Measurements from ENCODE around the gene AHCY. TPM values are rescaled to one million over a fixed set of nuclear protein-coding genes. Genes with fewer than 3 reads are reported as not detected.
"Not testable (repeated sequence)": the region's sequence is repeated elsewhere in the genome, so short reads cannot be mapped to it uniquely, and the experiment has no call there.

Gene AHCY
- total RNA-seq, 2 donors from 2014 or later = 162 to 170 TPM

GRCh38 chr20:34264141-34264540, 39.0 kb downstream of the AHCY start:
- Histone ChIP-seq H3K27ac (no peak overlapping the region), H3K4me3 (no peak overlapping the region), H3K9me3 (no peaks in the 10 kb centered on the region), H3K27me3 (replicated peaks; ENCODE audit: insufficient read depth) (no peaks in the 10 kb centered on the region), H3K4me1 (replicated peaks) (no peaks in the 10 kb centered on the region), H3K36me3 (no peaks in the 10 kb centered on the region)
- TF ChIP-seq POLR2AphosphoS5 (IDR thresholded peaks at IDR 0.05) (peak; percentile 23), POLR2A (IDR thresholded peaks at IDR 0.05) (no peak), CTCF (IDR thresholded peaks at IDR 0.05) (no peak)
- intact Hi-C loops (cut with DNase I) = no loop called here
- 88% methylated on average over 5 of the region's 5 CpGs for WGBS
- no peak for DNase-seq (ENCODE audit: low spot score)

- 95% methylated on average over 8 of the region's 8 CpGs for WGBS
- intact Hi-C loops (cut with DNase I); H3K9me3 ChIP-seq; H3K4me3 ChIP-seq; H3K4me1 ChIP-seq (replicated peaks); H3K36me3 ChIP-seq; DNase-seq (ENCODE audit: low spot score); H3K27me3 ChIP-seq (replicated peaks; ENCODE audit: insufficient read depth): not testable (repeated sequence)
- peak overlapping the region in 1 of 2 donors; percentile 72 for H3K27ac ChIP-seq
Observed at GRCh38 chr20:34263468-34263867, 39.7 kb downstream of the AHCY start.

- H3K4me3 ChIP-seq = no peak overlapping the region
- no peaks in the 10 kb centered on the region for H3K9me3 ChIP-seq
- peak overlapping the region; percentile 59 to 72 for H3K27ac ChIP-seq
- WGBS = 55% methylated on average over 9 of the region's 9 CpGs
- TF ChIP-seq POLR2A (IDR thresholded peaks at IDR 0.05) = no peak
- no peak for TF ChIP-seq CTCF (IDR thresholded peaks at IDR 0.05)
- TF ChIP-seq POLR2AphosphoS5 (IDR thresholded peaks at IDR 0.05) = no peak
- no peaks in the 10 kb centered on the region for H3K4me1 ChIP-seq (replicated peaks)
- DNase-seq (ENCODE audit: low spot score) = no peak
- intact Hi-C loops (cut with DNase I) = no loop called here
- H3K36me3 ChIP-seq = no peaks in the 10 kb centered on the region
- H3K27me3 ChIP-seq (replicated peaks; ENCODE audit: insufficient read depth) = no peaks in the 10 kb centered on the region
Observed at GRCh38 chr20:34262488-34263288, 40.5 kb downstream of the AHCY start.

- no peak for DNase-seq (ENCODE audit: low spot score)
- 94% methylated on average over 5 of the region's 5 CpGs for WGBS
- H3K27me3 ChIP-seq (replicated peaks; ENCODE audit: insufficient read depth) = no peaks in the 10 kb centered on the region
Observed at GRCh38 chr20:34260208-34260942, 42.8 kb downstream of the AHCY start.

More at GRCh38 chr20:34260208-34260942, 42.8 kb downstream of the AHCY start:
- Histone ChIP-seq H3K36me3 (no peaks in the 10 kb centered on the region), H3K4me3 (no peak overlapping the region), H3K27ac (no peak overlapping the region), H3K9me3 (no peaks in the 10 kb centered on the region), H3K4me1 (replicated peaks) (no peaks in the 10 kb centered on the region)
- TF ChIP-seq POLR2A (IDR thresholded peaks at IDR 0.05) (no peak), POLR2AphosphoS5 (IDR thresholded peaks at IDR 0.05) (no peak), CTCF (IDR thresholded peaks at IDR 0.05) (no peak)
- intact Hi-C loops (cut with DNase I) = no loop called here

Measured in prostate gland (tissue), 2 donors.